ENCODE results near the gene TBC1D24. TPM values are rescaled to one million over a fixed set of nuclear protein-coding genes. Genes with fewer than 3 reads are reported as not detected.

Gene TBC1D24
- total and polyA plus RNA-seq, 9 of the 15 experiments (the other 6 are each of a cell fraction or from before 2014, with no cell fraction given), result 1.7 to 22.6 (median 7.2) TPM

- FAIRE-seq, result no peak
- Histone ChIP-seq H3K9me1 (ENCODE audit: control insufficient read depth, insufficient read depth, low read length) (peaks cover 3% of the 10 kb centered on the region), H2AFZ (ENCODE audit: low read depth, low read length) (no peak overlapping the region), H3K27ac (ENCODE audit: extremely low read depth, low read depth, low read length) (no peak overlapping the region), H3K9me3 (replicated peaks; ENCODE audit: control insufficient read depth, insufficient read depth, low read depth, low read length) (no peaks in the 10 kb centered on the region), H3K36me3 (ENCODE audit: control insufficient read depth, insufficient read depth, low read length) (peaks cover 49% of the 10 kb centered on the region; the same call in 2 of the 3 replicates), H4K20me1 (replicated peaks; ENCODE audit: control insufficient read depth, insufficient read depth, low read length) (no peaks in the 10 kb centered on the region), H3K9ac (ENCODE audit: insufficient read depth in 1 of 2, low read depth in 2 of 2, low read length in 2 of 2) (peak overlapping the region in 1 of 2 experiments; percentile 49; a peak in 1 of 4 replicates), H3K27me3 (ENCODE audit: control insufficient read depth in 2 of 2, insufficient read depth in 2 of 2, low read length in 2 of 2) (no peaks in the 10 kb centered on the region), H3K79me2 (ENCODE audit: control insufficient read depth, insufficient read depth, low read length) (no peaks in the 10 kb centered on the region), H3K4me3 (no peak overlapping the region), H3K4me1 (replicated peaks in 1 of 2; ENCODE audit: control insufficient read depth in 2 of 2, insufficient read depth in 2 of 2, low read length in 2 of 2) (peaks cover 7 to 63% of the 10 kb centered on the region in 2 experiments; a peak in 4 of 5 replicates), H3K4me2 (ENCODE audit: insufficient read depth, low read length) (no peak overlapping the region)
- 92% methylated on average over 9 of the region's 14 CpGs for WGBS (ENCODE audit: insufficient coverage, low coverage, missing lambda C conversion rate)
- ChIA-PET CTCF (ENCODE audit: low intra/inter-chr PET ratio) (no interaction called here), POLR2A (interaction anchor here (0.5 to 3.8 kb wide), 3 partner anchors 10 to 230 kb away, joined by 3 to 45 read pairs (median 3); partner anchors contain the start of gene AMDHD2)
- no peak for DNase-seq (ENCODE audit: extremely low read depth in 1 of 4, low spot score in 3 of 4)
- intact Hi-C loops (cut with micrococcal nuclease) (no loop called here), in situ Hi-C loops (cut with MboI) (no loop called here)
- no peak for ATAC-seq
- BruUV-seq (replicated peaks), result TSS peak; percentile 27
- TF ChIP-seq HNRNPH1 (optimal IDR thresholded peaks at IDR 0.05; ENCODE audit: low read depth, low read length) (no peak), SNAPC5 (CRISPR knock-in tag; IDR thresholded peaks at IDR 0.05) (no peak), PCBP1 (IDR thresholded peaks at IDR 0.05; ENCODE audit: low read depth, low read length, poor library complexity, severe bottlenecking) (no peak), LEF1 (IDR thresholded peaks at IDR 0.05) (no peak), POLR2G (IDR thresholded peaks at IDR 0.05; ENCODE audit: low read depth, low read length) (peak; percentile 45), KAT7 (CRISPR knock-in tag; IDR thresholded peaks at IDR 0.05; ENCODE audit: borderline replicate concordance) (0 out of 2 replicates have a peak, but pooled peaks have one; percentile 16)
These were observed 55.8 kb downstream of the TBC1D24 start for GRCh38 chr16:2530629-2531318.
